ENCODE data around the gene ANKRD42.

Gene ANKRD42

GRCh38 chr11:83193315-83194280 is at the start of gene ANKRD42:
Gene ANKRD42 (plus strand): TSS chr11:83193712. CDS start chr11:83194671, 959 bp downstream.
- DNase-seq (ENCODE audit: low read depth in 2 of 2, low spot score in 1 of 2), result peak; percentile 68 to 72

GRCh38 chr11:83147895-83148294 is 45.6 kb upstream of the ANKRD42 start:
- no peak for DNase-seq (ENCODE audit: low read depth in 2 of 2, low spot score in 1 of 2)

- no peak for DNase-seq (ENCODE audit: low read depth in 2 of 2, low spot score in 1 of 2)
These were observed 43.1 kb upstream of the ANKRD42 start for GRCh38 chr11:83150450-83150849.

GRCh38 chr11:83151274-83151977 is 42.1 kb upstream of the ANKRD42 start:
- no peak for DNase-seq (ENCODE audit: low read depth in 2 of 2, low spot score in 1 of 2)

- no peak for DNase-seq (ENCODE audit: low read depth in 2 of 2, low spot score in 1 of 2)
These were observed 41.2 kb upstream of the ANKRD42 start for GRCh38 chr11:83152264-83152663.

GRCh38 chr11:83153764-83154163 is 39.7 kb upstream of the ANKRD42 start:
- DNase-seq (ENCODE audit: low read depth in 2 of 2, low spot score in 1 of 2), result no peak

- DNase-seq (ENCODE audit: low read depth in 2 of 2, low spot score in 1 of 2), result peak; percentile 93 to 97
These were observed 37.1 kb upstream of the ANKRD42 start for GRCh38 chr11:83156144-83156995.

- no peak for DNase-seq (ENCODE audit: low read depth in 2 of 2, low spot score in 1 of 2)
These were observed 36.4 kb upstream of the ANKRD42 start, which contains the start of gene PCF11 for GRCh38 chr11:83156996-83157593. Gene PCF11 (plus strand): TSS chr11:83157131. CDS start chr11:83157440, 309 bp downstream.

- DNase-seq (ENCODE audit: low read depth in 2 of 2, low spot score in 1 of 2), result peak in 1 of 2 donors; percentile 24
These were observed 35.7 kb upstream of the ANKRD42 start for GRCh38 chr11:83157594-83158356.

GRCh38 chr11:83158357-83158786 is 35.1 kb upstream of the ANKRD42 start:
- no peak for DNase-seq (ENCODE audit: low read depth in 2 of 2, low spot score in 1 of 2)

- no peak for DNase-seq (ENCODE audit: low read depth in 2 of 2, low spot score in 1 of 2)
These were observed 34.3 kb upstream of the ANKRD42 start for GRCh38 chr11:83158965-83159901.

- DNase-seq (ENCODE audit: low read depth in 2 of 2, low spot score in 1 of 2), result no peak
These were observed 33.3 kb upstream of the ANKRD42 start for GRCh38 chr11:83159902-83160865.

GRCh38 chr11:83161610-83162199 is 31.8 kb upstream of the ANKRD42 start:
- DNase-seq (ENCODE audit: low read depth in 2 of 2, low spot score in 1 of 2), result no peak

- no peak for DNase-seq (ENCODE audit: low read depth in 2 of 2, low spot score in 1 of 2)
These were observed 31.1 kb upstream of the ANKRD42 start for GRCh38 chr11:83162377-83162776.

- DNase-seq (ENCODE audit: low read depth in 2 of 2, low spot score in 1 of 2), result no peak
These were observed 27.2 kb upstream of the ANKRD42 start for GRCh38 chr11:83166193-83166866.

GRCh38 chr11:83168756-83169155 is 24.8 kb upstream of the ANKRD42 start:
- DNase-seq (ENCODE audit: low read depth in 2 of 2, low spot score in 1 of 2), result no peak

- no peak for DNase-seq (ENCODE audit: low read depth in 2 of 2, low spot score in 1 of 2)
These were observed 22.6 kb upstream of the ANKRD42 start for GRCh38 chr11:83170865-83171264.

All from stimulated activated CD8-positive, alpha-beta memory T cell treated with anti-CD3 and anti-CD28 coated beads, Interleukin-4, amount 100 ng/mL, for 4 hours (primary cell).